ENCODE results near the gene CCDC78. TPM values are rescaled to one million over a fixed set of nuclear protein-coding genes. Genes with fewer than 3 reads are reported as not detected.

CCDC78 gene
- total RNA-seq, 1 donor from 2014 or later, result 7.6 TPM

DNA sequence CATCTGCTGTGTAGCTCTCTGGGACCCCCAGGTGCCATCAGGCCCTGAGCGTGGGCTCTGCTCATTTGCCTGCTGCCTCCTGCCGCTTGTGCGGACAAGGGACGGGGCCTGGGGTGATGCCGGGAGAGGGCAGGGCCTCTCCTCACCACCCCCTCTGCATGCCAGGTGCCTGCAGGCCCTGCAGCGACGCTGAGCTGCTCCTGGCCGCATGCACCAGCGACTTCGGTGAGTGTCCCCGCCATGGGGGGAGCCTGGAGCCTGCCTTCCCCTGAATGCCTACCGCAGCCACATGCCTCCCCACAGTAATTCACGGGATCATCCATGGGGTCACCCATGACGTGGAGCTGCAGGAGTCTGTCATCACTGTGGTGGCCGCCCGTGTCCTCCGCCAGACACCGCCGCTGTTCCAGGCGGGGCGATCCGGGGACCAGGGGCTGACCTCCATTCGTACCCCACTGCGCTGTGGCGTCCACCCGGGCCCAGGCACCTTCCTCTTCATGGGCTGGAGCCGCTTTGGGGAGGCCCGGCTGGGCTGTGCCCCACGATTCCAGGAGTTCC lies 9.4 kb downstream of the CCDC78 start:
- TF ChIP-seq CTCF (IDR thresholded peaks at IDR 0.05), result no peak
- intact Hi-C loops (cut with DNase I), result loop anchor here (10.0 kb wide), 1 partner anchor 338 kb away; no protein-coding TSS in a partner anchor
- H3K4me3 ChIP-seq, result no peak overlapping the region
- no peak overlapping the region for H3K27ac ChIP-seq
- peaks cover 32% of the 10 kb centered on the region for H3K4me1 ChIP-seq
- no peaks in the 10 kb centered on the region for H3K36me3 ChIP-seq
- no peak for DNase-seq (ENCODE audit: extremely low spot score in 2 of 2)
- no peaks in the 10 kb centered on the region for H3K27me3 ChIP-seq
- no peaks in the 10 kb centered on the region for H3K9me3 ChIP-seq

DNA sequence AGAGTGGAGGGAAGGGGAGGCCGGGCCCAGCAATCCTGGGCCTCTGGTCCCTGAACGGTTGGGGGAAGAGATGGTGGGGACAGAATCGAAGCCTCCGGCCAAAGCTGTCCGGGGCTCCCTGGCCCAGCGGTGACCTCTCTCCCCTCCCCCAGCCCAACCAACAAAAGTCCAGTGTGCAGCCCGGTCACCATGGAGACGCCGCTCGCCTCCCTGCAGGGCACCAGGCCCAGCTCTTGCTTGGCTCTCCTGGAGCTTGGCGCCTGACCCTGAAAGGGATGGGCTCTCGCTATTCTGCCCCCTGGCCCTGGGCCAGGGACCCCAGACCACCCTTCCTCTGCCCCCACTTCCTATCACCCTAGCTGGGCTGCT lies 10.1 kb downstream of the CCDC78 start:
- H3K27ac ChIP-seq, result no peak overlapping the region
- H3K4me3 ChIP-seq, result peak overlapping the region; percentile 58 to 65
- peaks cover 27% of the 10 kb centered on the region for H3K4me1 ChIP-seq
- intact Hi-C loops (cut with DNase I), result loop anchor here (10.0 kb wide), 1 partner anchor 339 kb away; no protein-coding TSS in a partner anchor
- no peaks in the 10 kb centered on the region for H3K36me3 ChIP-seq
- DNase-seq (ENCODE audit: extremely low spot score in 2 of 2), result no peak
- H3K9me3 ChIP-seq, result no peaks in the 10 kb centered on the region
- no peaks in the 10 kb centered on the region for H3K27me3 ChIP-seq
- TF ChIP-seq POLR2AphosphoS5 (IDR thresholded peaks at IDR 0.05; ENCODE audit: insufficient read depth in 1 of 2, low read depth in 1 of 2) (no peak), CTCF (IDR thresholded peaks at IDR 0.05) (no peak), POLR2A (IDR thresholded peaks at IDR 0.05) (no peak)

DNA sequence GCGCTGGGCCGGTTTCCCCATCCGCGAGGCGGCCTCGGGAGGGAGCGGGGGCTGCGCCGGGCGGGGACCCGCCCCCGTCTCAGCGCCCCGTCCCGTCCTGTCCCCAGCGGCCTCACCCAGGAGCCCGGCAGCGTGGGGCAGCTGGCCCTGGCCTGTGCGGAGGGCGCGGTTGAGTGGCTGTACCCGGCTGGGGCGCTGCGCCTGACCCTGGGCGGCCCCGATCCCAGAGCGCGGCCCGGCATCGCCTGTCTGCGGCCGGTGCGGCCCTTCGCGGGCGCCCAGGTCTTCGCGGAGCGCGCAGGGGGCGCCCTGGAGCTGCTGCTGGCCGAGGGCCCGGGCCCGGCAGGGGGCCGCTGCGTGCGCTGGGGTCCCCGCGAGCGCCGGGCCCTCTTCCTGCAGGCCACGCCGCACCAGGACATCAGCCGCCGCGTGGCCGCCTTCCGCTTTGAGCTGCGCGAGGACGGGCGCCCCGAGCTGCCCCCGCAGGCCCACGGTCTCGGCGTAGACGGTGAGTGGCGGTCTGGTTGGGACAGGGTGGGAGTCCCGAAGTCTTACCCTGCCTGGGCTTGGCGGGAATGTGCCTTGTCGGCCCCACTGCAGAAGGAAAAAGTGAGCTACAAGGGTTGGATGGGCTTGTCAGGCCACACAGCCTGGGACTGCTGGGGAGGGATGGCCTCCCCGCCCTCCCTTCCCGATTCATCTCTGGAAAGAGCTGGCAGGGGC lies 10.6 kb downstream of the CCDC78 start:
- no peak for TF ChIP-seq CTCF (IDR thresholded peaks at IDR 0.05)
- no peak for TF ChIP-seq POLR2A (IDR thresholded peaks at IDR 0.05)
- no peak for TF ChIP-seq POLR2AphosphoS5 (IDR thresholded peaks at IDR 0.05; ENCODE audit: insufficient read depth in 1 of 2, low read depth in 1 of 2)
- H3K27me3 ChIP-seq, result no peaks in the 10 kb centered on the region

GRCh38 chr16:714558-715476 lies 11.4 kb downstream of the CCDC78 start, which contains the start of gene METRN:
Gene METRN (plus strand): TSS chr16:715118. CDS start chr16:715290, 172 bp downstream.
- Histone ChIP-seq H3K4me3 (peak within 1 kb of the TSS; percentile 58 to 65), H3K4me1 (peaks cover 18% of the 10 kb centered on the region), H3K36me3 (no peaks in the 10 kb centered on the region), H3K27ac (no peak within 1 kb of the TSS), H3K27me3 (no peaks in the 10 kb centered on the region), H3K9me3 (no peaks in the 10 kb centered on the region)
- intact Hi-C loops (cut with DNase I), result loop anchor here (10.0 kb wide), 1 partner anchor 340 kb away; no protein-coding TSS in a partner anchor
- TF ChIP-seq POLR2AphosphoS5 (IDR thresholded peaks at IDR 0.05; ENCODE audit: insufficient read depth in 1 of 2, low read depth in 1 of 2) (no peak), POLR2A (IDR thresholded peaks at IDR 0.05) (no peak), CTCF (IDR thresholded peaks at IDR 0.05) (no peak)
- DNase-seq (ENCODE audit: extremely low spot score in 2 of 2), result no peak

More for the DNA sequence above, 10.6 kb downstream of the CCDC78 start:
- H3K36me3 ChIP-seq, result no peaks in the 10 kb centered on the region
- no peak for DNase-seq (ENCODE audit: extremely low spot score in 2 of 2)
- intact Hi-C loops (cut with DNase I), result loop anchor here (10.0 kb wide), 1 partner anchor 339 kb away; no protein-coding TSS in a partner anchor
- H3K27ac ChIP-seq, result no peak overlapping the region
- peaks cover 26% of the 10 kb centered on the region for H3K4me1 ChIP-seq
- no peaks in the 10 kb centered on the region for H3K9me3 ChIP-seq
- H3K4me3 ChIP-seq, result peak overlapping the region; percentile 58 to 65
